HG02588 (cell line): ENCODE data around the gene IL3RA.

Experiments
- ATAC-seq: cut with Tn5 transposase; IDR thresholded peaks from one replicate; pipeline ENCODE4 v1.9.1; 2021; ENCODE audit warnings: mild to moderate bottlenecking, moderate library complexity; ENCODE audit not compliant: unreplicated experiment

Gene IL3RA

GRCh38 chrX:1378306-1378759, 41.7 kb downstream of the IL3RA start:
- no peak for ATAC-seq

DNA sequence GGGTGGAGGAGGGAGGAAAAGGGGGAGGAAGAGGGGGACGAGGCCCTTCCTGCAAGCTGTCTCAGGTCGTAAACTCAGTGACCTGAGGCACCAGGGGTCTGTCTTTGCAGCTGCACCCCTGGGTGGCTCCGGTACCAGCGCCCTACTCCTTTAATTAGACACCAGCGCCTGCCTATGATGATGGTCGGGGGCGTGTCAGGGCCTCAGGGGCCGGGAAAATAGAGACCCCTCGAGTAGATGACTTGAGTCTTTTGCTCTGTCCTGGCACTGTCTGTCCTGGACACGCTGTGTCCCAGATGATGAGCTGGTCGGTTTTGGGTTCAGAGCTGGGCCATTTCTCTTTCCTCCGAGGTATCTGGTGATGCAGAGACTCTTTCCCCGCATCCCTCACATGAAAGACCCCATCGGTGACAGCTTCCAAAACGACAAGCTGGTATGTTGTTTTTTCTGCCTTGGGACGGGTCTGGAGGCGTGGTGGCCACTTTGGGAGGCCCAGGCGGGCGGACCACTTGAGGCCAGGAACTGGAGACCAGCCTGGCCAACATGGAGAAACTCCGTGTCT, 44.2 kb downstream of the IL3RA start:
- ATAC-seq, result no peak

- no peak for ATAC-seq
These were observed 48.2 kb downstream of the IL3RA start for GRCh38 chrX:1384658-1385252.

GRCh38 chrX:1385253-1386223, 49.0 kb downstream of the IL3RA start:
- ATAC-seq, result no peak

GRCh38 chrX:1386338-1387127, 49.9 kb downstream of the IL3RA start:
- ATAC-seq, result no peak

DNA sequence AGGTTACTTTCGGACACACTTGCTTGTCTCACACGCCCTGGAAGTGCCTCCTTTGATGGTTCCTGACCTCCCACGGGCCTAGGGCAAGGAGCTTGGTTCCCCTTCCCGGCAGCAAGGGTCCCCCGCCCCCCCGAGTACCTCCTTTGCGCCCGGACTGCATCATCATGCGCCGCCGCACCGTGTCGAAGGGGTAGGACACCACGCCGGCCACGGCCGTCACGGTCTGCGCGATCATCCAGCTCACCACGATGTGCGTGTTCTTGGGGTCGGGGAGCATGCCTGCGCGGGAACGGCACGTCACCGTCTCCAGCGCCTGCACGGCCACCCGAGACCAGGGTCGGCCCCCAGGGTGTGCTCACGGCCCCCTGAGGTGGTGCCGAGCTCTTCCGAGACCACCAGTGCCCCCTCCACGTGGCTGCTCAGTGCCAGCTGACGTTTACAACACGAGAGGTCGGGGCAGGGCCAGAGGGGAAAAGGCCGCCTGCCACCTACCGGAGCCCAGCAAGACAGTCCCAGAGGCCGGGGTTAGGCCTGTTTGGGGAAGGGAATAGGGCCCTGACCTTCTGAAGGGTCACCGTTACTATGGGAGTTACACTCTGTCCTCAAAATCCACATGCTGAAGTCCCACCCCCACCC, 50.7 kb downstream of the IL3RA start:
- ATAC-seq, result no peak

DNA sequence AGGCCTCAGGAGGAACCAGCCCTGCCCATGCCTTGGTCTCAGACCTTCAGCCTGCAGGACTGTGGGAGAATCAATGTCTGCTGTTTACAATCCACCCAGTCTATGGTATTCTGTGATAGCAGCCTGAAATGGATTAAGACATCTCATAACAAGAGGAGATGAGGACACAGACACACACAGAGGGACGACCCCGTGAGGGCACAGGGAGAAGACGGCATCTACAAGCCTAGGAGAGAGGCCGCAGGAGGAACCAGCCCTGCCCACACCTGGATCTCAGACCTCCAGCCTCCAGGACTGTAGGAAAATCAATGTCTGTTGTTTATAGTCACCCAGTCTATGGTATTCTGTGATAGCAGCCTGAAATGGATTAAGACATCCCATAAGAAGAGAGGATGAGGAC, 52.1 kb downstream of the IL3RA start:
- no peak for ATAC-seq

GRCh38 chrX:1389181-1389992, 52.8 kb downstream of the IL3RA start:
- no peak for ATAC-seq

- no peak for ATAC-seq
These were observed 53.4 kb downstream of the IL3RA start for GRCh38 chrX:1389993-1390285.

- no peak for ATAC-seq
These were observed 54.2 kb downstream of the IL3RA start for GRCh38 chrX:1390621-1391369.

GRCh38 chrX:1391370-1391706, 54.8 kb downstream of the IL3RA start:
- peak; percentile 40 for ATAC-seq

- peak; percentile 90 for ATAC-seq
These were observed 55.3 kb downstream of the IL3RA start, which contains the start of gene SLC25A6 for GRCh38 chrX:1391707-1392375. Gene SLC25A6 (minus strand): TSS chrX:1392113. CDS start chrX:1392009, 104 bp downstream.

- peak; percentile 22 for ATAC-seq
These were observed 55.9 kb downstream of the IL3RA start for GRCh38 chrX:1392376-1393068.

DNA sequence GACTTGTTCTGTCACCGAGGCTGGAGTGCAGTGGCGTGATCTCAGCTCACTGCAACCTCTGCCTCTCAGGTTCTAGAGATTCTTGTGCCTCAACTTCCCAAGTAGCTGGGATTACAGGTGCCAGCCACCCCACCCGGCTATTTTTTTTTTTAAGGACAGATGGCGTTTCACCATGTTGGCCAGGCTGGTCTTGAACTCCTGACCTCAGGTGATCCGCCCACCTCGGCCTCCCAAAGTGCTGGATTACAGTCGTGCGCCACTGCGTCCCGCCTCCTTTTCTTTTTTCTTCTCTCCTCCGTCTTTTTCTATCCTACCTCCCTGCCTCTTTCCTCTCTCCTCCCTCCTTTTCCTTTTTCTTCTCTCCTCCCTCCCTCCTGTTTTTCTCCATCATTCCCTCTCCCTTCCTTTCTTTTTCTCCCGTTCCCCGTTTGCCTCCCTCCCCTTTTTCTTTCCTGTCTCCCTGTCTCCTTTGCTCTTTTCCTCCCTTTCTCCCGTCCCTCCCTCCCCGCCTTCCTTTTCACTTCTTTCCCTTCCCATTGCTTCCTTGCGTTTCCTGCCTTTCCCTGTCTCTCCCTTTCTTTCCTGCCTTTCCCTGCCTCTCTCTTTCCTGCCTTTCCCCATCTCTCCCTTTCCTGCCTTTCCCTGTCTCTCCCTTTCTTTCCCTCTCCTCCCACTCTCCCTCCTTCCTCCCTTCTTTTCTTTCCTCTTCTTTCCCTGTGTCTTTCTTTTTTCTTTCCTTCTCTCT, 57.5 kb downstream of the IL3RA start:
- ATAC-seq, result no peak

DNA sequence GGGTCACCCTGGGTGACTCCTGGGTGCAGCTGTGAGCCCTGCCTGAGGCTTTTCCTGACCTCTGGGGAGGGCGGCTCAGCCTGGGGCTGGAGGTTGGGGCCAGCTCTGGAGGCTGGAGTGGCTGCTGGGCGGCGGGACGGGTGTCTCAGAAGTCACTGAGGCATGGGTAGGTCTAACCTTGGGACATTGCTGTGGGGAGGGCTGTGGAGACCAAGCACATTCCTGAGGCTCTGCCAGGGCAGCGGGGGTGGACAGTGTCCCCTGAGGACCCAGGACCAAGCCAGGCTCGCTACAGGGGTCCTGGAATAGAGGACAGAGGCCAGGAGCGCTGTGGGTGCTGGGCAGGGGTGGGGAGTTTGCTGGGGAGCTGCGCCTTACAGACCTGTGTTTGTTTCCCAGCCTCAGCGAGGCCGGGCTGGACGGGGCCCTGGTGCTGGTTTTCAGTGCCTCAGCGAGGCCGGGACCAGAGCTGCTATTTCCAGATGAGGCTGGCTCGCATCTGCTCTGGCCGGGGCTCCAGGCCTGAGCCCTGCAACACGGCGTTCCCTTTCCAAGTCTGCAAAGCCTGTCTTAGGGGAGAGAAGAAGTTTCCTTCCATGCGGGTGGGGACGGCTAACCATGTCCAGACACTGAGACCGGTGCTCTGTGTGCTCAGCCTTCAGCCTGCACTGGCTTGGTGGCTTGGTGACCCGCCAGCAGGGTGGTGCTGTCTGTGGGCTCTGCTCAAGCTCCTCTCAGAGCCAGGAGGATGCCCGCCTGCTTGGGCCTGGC, 58.3 kb downstream of the IL3RA start:
- no peak for ATAC-seq

GRCh38 chrX:1395646-1396216, 59.1 kb downstream of the IL3RA start:
- ATAC-seq, result no peak
